A172 (cell line): ENCODE measurements around the gene PCNX2. TPM values are rescaled to one million over a fixed set of nuclear protein-coding genes. Genes with fewer than 3 reads are reported as not detected.
A peak's percentile ranks its signal among the peaks of the same experiment; 100 is the strongest.

Source experiments
- DNase-seq: peaks from one replicate; pipeline ENCODE4 v3.0.0-alpha.2; 2015; ENCODE audit warnings: low spot score
- total RNA-seq: library from RNA; depleted of rRNA; stranded (reverse); fragments of >200 nt; shearing (Covaris generic); gene quantifications from 2 replicates; pipeline ENCODE4 v1.2.3, GENCODE V29; 2014

PCNX2 gene
- total RNA-seq, 1 experiment from 2014 or later = 10.5 TPM

- DNase-seq = no peak
Observed at GRCh38 chr1:232962761-232963745, 332.5 kb downstream of the PCNX2 start.

- DNase-seq = no peak
Observed at GRCh38 chr1:232958067-232958466, 337.5 kb downstream of the PCNX2 start.

GRCh38 chr1:232956081-232956480 is 339.4 kb downstream of the PCNX2 start:
- no peak for DNase-seq

GRCh38 chr1:232954594-232955365 is 340.7 kb downstream of the PCNX2 start:
- no peak for DNase-seq

- DNase-seq = peak; percentile 74
Observed at GRCh38 chr1:232952514-232953499, 342.7 kb downstream of the PCNX2 start.

- DNase-seq = no peak
Observed at GRCh38 chr1:232951605-232952004, 343.9 kb downstream of the PCNX2 start.

GRCh38 chr1:232951180-232951579 is 344.3 kb downstream of the PCNX2 start:
- DNase-seq = peak; percentile 10

GRCh38 chr1:232950197-232951176 is 345.0 kb downstream of the PCNX2 start, which contains the start of gene NTPCR:
NTPCR (plus strand) TSS chr1:232950611; CDS start chr1:232950711, 100 bp downstream.
- peak; percentile 90 for DNase-seq

GRCh38 chr1:232949636-232950196 is 345.8 kb downstream of the PCNX2 start:
- no peak for DNase-seq

- DNase-seq = no peak
Observed at GRCh38 chr1:232944347-232944746, 351.2 kb downstream of the PCNX2 start.

GRCh38 chr1:232943679-232944252 is 351.8 kb downstream of the PCNX2 start:
- no peak for DNase-seq

GRCh38 chr1:232942413-232943294 is 352.9 kb downstream of the PCNX2 start:
- DNase-seq = no peak

- no peak for DNase-seq
Observed at GRCh38 chr1:232940262-232940661, 355.3 kb downstream of the PCNX2 start.

GRCh38 chr1:232939748-232940147 is 355.8 kb downstream of the PCNX2 start:
- DNase-seq = no peak

- no peak for DNase-seq
Observed at GRCh38 chr1:232938926-232939325, 356.6 kb downstream of the PCNX2 start.

GRCh38 chr1:232937741-232938375 is 357.7 kb downstream of the PCNX2 start:
- no peak for DNase-seq

GRCh38 chr1:232936941-232937340 is 358.6 kb downstream of the PCNX2 start:
- DNase-seq = no peak
